HG02840 (cell line): ENCODE results near the gene TLCD5.

Source experiments
- ATAC-seq: cut with Tn5 transposase; IDR thresholded peaks from one replicate; pipeline ENCODE4 v1.9.1; 2021; ENCODE audit warnings: mild to moderate bottlenecking, moderate library complexity, moderate number of reproducible peaks; ENCODE audit not compliant: unreplicated experiment, low FRiP score

Gene TLCD5

DNA sequence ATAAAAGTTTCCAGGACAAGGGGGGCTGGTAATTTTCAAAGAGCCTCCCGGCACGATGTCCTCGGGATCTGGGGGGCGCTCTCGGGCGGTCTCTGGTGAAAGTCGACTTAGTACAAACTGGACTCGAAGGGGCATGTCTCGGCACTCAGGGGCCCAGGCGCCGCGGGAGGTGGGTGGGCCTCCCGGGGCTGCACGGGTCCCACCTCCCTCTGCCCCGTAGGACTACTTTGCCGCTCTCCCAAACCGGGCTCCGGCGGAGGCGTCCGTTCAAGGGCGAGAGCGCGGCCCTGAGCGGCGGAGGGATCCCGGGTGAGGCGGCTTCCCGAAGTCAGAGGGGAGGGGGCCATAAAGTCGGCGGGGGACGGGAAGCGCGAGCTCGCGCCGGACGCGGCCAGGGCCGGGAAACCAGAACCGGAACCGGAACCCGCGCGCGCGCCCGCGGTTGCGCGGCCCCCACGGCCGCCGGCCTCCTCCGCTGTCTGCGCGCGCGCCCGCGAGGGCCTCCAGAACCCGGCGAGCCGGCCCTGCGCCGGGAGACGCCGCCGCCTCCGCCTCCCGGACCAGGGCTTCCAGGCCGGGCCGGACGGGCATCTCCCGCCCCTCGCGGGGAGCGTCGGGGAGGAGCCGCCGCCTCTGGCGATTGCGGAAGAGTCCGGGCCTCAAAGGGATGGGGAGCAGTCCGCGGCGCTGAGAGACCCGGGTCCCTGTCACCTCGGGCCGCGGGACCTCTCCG is 11.0 kb downstream of the TLCD5 start, which contains the start of gene ARHGEF12:
TSS of gene ARHGEF12 (plus strand) at position 506 of the 733 bp plus-strand sequence. CDS start 831 bp downstream, outside the sequence.
- peak; percentile 73 for ATAC-seq

DNA sequence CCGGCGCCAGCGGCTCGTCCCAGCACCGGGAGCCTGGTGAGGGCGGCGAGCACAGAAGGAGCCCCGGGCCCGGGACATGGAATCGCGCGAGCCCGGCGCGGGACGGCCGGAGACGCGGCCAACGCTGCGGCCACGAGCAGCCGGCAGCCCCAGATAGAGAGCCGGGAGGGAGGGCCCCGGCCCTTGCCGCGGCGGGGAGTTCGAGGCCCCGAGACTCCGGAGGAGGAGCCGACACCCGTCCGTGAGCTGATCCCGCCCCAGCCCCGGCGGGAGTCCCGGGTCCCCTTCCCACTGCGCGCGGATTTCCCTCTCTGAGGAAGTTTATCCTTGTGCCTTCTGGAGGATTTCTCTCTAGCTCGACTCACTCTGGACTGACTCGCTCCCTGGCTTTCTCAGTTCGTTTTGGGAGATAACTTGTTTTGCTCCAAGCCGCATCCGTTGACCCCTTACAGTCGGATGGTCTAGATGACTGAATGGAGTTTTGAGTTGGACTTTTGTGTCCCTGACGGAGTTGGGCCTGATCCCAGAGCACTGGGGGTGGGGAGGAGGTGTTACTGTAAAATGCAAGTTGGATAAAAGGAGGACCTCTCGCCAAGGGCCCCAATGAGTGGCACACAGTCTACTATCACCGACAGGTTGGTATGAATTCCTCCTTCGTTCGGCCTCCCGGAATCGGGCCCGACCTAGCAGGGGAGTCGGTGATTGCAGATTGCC is 11.7 kb downstream of the TLCD5 start:
- ATAC-seq = peak; percentile 31

DNA sequence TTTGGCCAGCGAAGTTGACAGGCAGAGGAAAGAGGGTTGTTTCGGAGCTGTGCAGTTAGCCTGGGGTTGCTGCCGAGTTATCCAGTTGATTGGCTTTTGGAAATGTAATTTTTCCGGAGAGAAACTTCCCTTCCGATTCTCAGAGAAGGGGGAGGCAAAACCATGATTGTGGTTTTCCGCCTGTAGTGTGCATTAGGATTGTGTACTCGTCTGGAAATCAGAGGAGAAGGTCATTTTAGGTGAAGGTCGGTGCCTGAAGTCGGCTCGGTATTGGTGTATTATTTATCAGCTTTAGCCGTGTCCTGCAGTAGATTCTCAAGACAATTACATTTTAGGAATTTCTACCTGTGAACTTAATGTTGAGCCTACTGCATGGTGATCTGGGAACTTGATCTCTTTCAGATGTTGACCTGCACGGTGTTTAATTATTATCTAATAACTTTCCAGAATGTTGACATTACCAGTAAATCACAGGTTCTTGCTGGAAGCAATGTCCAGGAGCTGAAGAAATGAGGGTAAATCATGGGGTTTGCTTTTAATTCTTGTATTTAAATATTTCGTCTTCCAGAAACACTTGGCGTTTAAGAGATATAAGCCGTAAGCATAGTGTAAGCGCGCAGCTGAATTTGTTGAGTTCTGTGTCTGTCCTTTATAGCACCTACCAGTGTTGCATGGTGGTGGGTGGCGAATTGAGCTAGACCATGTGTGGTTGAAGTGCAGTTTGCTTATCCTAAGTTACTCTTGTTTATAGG is 12.4 kb downstream of the TLCD5 start:
- no peak for ATAC-seq

DNA sequence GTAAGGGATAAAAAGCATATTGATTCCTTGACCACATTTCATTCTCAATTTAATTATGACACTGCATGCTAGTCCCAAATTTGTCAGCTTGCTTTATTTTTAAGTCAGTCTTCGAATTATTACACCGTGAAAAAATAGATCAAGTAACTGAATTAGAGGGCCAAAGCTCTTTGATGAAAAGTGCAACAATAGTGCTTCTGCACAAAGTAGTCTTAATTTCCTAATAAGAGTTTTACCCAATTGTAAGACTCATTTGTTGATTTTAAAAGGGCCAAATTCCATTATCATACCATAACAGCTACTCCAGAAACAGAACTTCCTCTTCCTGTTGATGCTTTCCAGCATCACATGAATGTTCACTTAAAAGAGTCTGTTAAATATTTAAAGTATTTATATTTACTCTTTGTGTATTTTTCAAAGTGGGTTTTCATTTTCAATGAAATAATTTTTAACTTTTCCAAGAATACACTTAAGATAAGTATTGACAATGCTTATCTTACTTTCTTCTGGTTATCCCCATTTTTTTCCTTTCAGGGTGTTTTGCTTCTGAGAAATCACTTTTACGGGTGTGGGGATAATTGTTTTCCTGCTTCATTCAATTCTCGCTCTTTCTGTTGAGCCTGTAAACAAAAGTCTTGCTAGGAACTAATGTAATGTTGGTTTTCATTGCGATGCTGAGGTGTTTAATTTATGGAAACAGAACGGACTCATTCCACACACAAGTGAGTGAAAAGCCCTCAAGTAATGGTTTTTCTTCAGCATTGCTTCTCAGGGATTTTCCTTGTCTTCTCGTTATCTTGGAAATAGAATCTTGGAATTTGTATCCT is 13.2 kb downstream of the TLCD5 start:
- no peak for ATAC-seq

DNA sequence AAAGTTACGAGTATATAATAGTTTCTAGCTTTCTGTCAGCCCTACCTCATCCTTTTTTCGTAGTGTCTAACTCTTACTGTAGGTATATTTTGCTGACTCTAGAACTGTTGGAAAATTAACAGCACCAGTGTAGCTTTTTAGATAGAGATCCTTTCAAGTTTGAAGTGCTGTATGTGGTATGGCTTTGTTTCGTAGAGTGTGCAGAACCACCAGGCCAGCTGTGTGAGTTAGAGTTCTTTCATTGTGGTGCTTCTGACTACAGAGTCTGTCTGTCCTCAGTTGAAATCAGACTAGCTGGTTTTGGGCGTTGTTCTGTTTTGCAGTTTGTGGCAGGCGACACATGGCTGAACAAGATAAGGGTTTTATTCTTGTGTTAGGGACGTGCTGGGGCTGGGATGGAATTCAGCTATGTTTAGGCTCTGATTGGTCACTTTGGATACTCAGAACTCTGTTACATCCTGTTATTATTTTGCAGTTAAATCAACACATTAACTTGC is 14.3 kb downstream of the TLCD5 start:
- ATAC-seq = no peak

DNA sequence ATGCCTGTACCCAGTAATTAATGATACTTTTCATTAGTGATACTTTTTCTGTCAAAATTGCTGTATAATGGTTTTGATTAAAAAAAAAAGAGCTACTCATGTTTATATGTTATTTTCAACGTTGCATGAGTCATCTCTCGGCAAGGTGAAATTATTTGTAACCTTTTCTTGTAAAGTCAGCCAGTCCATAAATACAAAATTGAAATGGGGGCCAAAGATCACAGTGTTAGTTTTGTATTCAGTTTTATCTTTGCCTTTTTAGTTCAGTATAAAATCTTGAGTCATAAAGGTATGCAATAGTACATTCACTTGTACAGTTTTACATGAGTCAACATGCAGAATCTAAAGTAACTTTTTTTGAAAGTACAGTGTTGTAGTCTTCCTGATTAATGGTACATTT is 15.4 kb downstream of the TLCD5 start:
- ATAC-seq = no peak

DNA sequence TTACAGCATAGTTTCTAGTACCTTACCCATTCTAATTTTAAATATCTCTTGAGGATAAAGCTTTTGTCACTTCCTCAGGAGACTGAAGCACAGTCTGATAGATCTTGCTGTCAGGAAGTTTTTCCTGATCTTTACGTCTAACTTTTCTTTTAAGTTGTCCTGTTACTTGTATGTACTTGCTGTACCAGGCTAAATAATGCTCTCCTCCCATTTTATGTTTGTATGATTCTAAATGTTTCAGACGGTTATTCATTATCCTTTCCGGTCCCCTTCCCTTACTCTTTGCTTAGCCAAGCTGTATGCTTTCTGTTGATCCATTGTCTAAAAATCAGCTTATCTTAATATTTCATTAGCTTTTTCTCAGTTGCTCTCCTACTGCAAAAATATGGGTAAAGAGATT is 17.1 kb downstream of the TLCD5 start:
- ATAC-seq = no peak

DNA sequence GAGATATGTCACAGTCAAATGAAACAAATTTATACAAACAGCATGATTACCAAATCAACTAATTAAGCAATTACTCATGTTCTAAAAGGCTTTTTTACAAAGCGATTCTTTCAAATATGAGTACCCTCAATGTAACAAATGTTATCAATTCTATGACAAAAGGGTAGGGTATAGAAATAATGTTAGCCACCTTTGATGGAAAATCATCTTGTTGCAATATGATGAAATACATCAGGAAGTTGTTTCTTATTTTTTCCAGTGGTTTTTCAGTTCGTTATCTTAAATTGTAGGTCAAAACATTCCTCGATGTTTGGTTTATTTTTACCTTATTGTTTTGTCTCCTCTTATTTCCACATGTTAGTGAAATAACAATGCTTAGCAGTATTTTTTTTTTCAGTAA is 17.6 kb downstream of the TLCD5 start:
- no peak for ATAC-seq

DNA sequence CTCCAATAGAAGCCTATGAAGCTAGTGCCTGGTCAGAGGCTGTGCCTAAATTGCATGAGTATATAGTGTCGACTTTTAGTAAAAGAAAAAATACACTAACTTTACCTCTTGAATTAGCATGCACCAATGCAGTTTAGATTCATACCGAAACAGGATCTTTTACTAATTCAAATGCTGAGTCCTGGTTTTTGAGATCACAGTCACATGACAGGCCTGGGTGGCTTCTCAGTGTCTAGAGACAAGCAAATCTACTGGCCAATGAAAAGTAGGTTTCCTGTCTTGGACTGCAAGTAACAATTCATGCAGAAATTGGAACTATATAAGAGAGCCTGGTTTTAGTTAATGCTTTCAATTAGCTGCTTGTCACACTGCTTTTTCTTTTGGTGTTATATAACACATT is 18.3 kb downstream of the TLCD5 start:
- ATAC-seq = no peak

DNA sequence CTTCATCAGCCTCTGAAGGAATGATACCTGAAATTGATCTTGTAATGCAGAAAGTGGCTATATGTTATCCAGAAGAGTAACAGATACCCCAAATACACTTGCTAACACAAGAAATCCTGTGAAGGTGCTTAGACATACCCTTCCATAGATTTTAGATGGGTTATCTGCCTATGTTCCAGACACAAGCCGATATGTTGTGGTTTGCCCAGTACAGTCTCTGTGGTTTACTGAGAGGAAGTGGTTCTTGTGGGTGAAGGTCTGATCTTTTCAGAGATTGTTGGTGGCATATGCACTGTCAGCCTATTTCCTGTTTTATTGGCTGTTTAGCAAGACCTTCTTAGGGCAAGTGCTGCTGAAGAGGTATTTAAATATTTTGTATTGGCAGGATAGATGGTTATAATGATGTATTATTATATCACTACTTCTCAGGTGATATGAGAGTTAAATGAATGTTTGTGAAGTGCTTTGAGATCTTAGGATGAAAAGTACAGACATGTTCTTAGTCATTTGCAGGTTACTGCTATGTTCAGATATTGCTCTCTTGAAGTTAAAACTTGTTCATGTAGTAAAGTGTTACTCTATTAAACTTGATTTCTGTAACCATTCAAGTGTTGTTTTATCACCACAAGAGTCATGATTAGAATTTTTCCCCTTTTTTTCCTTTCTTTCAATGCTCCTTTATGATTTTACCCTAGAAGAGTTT is 19.4 kb downstream of the TLCD5 start:
- ATAC-seq = peak; percentile 79

DNA sequence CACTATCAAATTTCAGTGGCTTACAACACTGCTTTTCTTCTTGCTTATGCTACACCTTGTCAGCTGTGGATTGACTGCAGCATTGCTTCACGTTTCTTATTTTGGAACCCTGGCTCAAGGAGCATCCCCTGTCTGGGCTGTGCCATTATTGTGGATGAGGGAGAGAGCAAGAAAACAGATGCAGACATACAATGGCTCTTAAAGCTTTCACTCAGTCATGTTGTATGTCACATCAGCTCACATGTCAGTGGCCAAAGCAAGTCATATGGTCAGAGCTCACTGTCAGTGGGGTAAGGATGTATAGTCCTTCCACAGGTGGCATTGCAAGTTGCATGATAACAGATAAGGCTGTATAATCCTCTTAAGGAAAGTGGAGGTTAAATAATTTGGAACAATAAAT is 21.1 kb downstream of the TLCD5 start:
- ATAC-seq = no peak

DNA sequence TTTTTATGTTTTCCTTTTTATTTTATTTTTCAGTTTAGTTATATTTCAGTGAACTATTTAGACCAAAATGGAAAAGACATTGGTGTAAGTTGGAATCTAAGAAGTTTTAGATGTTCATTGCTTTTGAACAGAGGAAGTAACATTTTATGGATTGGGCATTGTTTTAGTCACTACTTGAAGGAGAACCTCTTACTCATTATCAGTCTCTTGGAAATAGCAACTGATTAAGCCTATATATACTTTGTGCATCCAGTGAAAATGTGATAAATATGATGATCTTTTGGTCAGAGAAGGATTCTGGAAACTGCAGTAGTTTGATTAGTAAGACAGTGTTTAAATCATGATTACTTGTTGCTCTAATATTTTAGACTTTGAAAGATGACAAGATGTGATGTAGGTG is 25.5 kb downstream of the TLCD5 start:
- ATAC-seq = no peak

DNA sequence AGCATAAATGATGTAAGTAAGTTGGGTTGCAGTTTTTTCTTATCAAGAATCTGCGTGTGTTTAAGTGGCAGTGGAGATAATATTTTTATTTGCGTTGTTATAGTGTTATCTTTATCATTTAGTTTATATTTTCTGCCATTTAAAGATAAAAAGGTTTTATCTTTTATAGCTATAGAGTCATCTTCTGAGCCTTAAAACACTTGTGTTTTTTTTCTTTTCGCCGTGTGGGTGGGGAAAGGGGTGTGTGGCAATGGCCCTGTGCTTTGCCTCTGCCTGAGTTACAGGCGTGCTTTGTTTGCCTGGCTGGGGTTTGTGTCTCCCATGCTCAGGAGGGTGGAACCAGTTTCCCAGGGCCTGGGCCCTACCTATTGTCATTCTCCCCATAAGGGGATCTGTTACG is 27.3 kb downstream of the TLCD5 start:
- ATAC-seq = no peak

DNA sequence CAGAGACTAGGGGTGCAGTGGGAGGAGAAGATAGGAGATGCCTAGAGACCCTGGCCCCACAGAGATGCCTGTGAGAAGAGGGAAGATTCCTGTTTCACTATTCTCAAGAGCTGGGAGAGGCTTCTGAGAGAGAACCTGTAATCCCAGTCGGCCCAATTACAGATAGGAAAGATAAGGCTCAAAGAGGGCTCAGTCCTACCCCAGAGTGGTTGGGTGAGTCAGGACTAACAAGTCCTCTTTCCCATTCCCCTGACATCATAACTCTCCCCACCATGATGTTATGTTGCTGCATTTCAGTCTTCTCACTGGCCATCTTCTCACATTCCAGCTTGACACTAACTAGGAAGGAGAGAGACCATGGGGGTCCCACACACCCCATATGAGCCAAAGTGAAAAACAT is 29.0 kb downstream of the TLCD5 start:
- no peak for ATAC-seq

DNA sequence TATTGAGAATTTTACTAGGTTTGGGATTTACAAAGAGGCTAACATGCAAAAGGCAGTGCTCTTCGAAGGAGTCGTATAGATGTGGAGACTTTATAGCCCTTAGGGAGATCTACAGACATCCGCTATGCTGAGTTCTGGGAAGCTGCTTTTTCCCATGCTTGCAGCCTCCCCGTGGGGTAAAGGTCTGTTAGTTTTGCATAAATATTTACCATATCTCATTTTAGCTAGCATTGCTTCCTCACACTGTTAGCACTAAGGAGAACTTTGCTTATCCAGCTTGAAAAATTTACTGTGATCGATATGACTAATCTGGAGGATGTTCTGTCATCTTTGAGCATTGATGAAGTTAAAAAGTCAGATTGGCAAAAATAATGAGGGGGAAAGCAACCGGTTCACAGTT is 29.7 kb downstream of the TLCD5 start:
- ATAC-seq = no peak

DNA sequence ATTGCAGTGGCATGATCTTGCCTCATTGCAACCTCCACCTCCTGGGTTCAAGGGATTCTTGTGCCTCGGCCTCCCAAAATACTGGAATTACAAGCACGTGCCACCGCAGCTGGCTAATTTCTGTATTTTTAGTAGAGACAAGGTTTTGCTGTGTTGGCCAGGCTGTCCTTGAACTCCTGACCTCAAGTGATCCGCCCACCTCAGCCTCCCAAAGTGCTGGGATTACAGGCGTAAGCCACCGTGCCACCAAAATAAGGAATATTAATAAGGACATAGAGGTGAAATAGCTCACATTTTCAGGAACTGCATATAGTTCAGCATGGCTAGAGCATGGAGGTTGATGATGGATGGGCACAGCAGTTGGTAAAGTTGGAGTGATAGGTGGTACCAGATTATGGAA is 32.5 kb downstream of the TLCD5 start:
- ATAC-seq = no peak

DNA sequence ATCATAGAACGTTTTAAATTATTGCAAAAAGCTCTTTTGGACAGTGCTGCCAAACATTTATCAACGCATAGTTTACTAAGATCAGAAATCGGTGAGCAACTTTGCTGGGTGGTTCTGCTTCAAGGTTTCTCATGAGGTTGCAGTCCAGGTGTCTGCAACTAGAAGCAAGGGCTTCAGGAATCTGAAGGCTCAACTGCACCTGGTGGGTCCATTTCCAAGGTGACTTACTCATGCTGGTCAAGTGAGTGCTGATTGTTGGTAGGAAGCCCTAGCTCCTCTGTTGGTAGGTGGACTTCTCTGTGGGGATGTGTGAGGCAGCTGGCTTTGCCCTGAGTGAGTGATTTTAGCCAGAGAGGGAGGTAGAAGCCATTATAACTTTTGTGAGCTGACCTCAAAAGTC is 33.6 kb downstream of the TLCD5 start:
- no peak for ATAC-seq

DNA sequence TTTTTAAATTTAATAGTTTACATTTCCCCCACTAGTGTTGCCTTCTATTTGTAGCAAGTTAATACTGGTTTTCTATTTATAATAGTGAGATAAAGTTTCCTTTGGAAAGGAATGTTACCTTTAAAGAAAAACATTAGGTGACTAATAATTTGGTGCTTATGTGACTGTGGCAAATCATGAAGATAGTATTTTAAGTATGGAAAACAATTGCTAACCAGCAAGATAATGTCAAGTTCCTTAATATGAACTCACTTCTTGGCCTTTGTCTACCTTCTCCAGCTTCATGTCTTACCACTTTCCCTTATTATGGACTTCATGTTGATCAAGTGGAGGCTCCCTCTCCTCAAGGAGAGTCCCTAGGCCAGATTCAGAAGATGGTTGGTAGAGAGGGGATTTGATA is 38.3 kb downstream of the TLCD5 start:
- ATAC-seq = no peak

DNA sequence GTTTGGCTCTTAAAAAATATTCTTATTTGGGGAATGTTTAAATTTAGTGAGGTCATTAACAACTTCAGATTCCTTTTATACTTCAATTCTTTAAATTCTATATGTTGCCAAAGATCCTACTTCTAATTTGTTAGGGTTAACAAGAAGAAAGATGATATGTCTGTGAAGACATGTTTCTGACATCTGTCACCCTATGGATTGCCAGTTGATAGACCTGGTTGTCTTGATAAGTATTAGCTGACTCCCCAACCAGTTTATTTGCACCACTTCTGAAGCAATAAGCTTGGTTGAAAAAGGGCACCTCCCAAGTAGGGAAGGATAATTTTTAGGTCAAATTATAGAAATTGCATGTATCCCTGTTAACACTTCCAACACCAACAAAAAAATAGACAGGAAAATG is 40.4 kb downstream of the TLCD5 start:
- ATAC-seq = no peak

DNA sequence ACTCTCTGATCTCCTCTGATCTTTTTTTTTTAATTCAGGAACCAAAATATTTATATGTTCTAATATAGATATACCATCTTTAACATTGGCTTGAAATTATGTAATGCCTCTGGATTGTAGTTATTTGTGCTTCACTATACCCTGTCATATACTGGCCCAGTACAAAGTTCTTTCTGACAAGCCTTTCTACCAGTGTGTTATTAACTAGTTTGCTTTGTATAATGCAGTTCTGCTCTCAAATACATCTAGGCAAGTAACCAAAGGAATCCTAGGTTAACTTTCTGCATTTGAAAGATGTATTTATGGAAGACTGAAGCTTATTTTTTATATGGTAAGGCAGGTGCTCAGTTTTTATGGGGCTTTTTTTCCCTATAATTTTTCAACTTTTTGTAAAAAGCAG is 47.2 kb downstream of the TLCD5 start:
- ATAC-seq = no peak
